ENCODE measurements around the gene GPR137C. TPM values are rescaled to one million over a fixed set of nuclear protein-coding genes. Genes with fewer than 3 reads are reported as not detected.

GPR137C gene
- total RNA-seq, 4 donors from 2014 or later, result 1.1 to 10.9 TPM; not detected in 2

DNA sequence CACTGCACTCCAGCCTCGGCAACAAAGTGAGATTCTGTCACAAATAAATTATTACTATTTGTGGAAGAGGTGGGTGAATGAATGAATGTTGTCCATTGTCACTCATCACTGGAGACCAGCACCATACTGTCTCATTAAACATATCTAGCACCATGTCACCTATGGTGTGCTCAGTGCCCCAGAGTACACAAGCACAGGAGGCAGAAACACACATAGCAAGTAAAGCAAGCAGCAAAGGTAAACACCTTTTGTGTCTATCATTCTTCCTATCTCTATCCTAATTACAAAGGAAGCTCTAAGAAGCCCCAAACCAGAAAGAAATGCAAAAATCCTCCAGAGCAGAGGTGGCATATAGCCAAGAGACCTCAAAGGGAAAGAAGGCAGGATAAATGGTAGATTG lies 133.5 kb downstream of the GPR137C start:
- H3K36me3 ChIP-seq, result no peaks in the 10 kb centered on the region
- no peaks in the 10 kb centered on the region for H3K4me1 ChIP-seq
- H3K9me3 ChIP-seq, result no peaks in the 10 kb centered on the region
- H3K27me3 ChIP-seq, result no peaks in the 10 kb centered on the region
- no peak overlapping the region for H3K4me3 ChIP-seq
- H3K27ac ChIP-seq, result no peak overlapping the region
- no peak for TF ChIP-seq POLR2A (IDR thresholded peaks at IDR 0.05)
- TF ChIP-seq CTCF (IDR thresholded peaks at IDR 0.05), result no peak
- intact Hi-C loops (cut with DNase I; ENCODE audit: low total_unique reads), result no loop called here
- no peak for DNase-seq

Other genes starting within 250 kb of the GPR137C start
- 1 to 10 TPM; 1.5 to 7.1 (median 4.7) TPM for gene PTGER2, start 238.5 kb upstream of the GPR137C start, total RNA-seq
- gene TXNDC16, start 331 bp upstream of the GPR137C start, total RNA-seq, result 10 to 100 TPM in 3 of 4 donors, 1 to 10 TPM in 1; 2.8 to 22.3 (median 12.8) TPM
- gene ERO1A, start 142.7 kb downstream of the GPR137C start, total RNA-seq, result 10 to 100 TPM; 21.3 to 38.2 (median 30.4) TPM
- 100 to 1,000 TPM in 1 of 4 donors, 10 to 100 TPM in 3; 76.9 to 129 (median 92.6) TPM for gene PSMC6, start 154.4 kb downstream of the GPR137C start, total RNA-seq
- gene STYX, start 177.3 kb downstream of the GPR137C start, total RNA-seq, result 10 to 100 TPM in 3 of 4 donors, 1 to 10 TPM in 1; 10.0 to 31.8 (median 18.3) TPM
- gene GNPNAT1, start 238.8 kb downstream of the GPR137C start, total RNA-seq, result 10 to 100 TPM in 3 of 4 donors, 1 to 10 TPM in 1; 3.8 to 26.8 (median 15.3) TPM

Data from uterus (tissue), 4 donors.